ENCODE data around the gene JAK3. TPM values are rescaled to one million over a fixed set of nuclear protein-coding genes. Genes with fewer than 3 reads are reported as not detected.

The JAK3 gene
- polyA plus RNA-seq, 1 experiment, result 6.1 TPM

DNA sequence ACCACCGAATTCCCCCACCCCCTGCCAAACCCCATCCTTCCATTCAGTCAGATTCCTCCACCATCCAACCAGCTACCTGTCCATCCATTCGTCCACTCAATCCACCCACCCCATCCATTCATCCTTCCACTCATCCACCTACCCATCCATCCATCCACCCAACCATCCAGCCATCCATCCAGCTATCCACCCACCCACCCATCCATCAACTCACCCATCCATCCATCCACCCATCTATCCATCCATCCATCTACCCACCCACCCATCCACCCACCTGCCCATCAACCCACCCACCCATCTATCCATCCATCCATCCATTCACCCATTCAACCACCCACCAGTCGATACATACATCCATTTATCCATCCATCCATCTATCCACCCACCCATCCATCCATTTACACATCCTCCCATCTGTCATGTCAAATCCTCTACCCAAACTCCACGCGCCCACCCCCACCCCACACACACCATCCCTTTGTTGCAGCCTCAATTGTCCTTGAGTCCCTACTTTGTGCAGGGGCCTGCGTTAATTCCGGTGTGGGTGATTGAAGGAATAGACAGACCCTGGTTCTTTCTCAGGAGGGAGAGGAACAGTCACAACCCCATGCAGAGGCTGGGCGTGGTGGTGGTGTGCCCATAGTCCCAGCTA lies 18.7 kb upstream of the JAK3 start:
- no peak for DNase-seq (ENCODE audit: low read depth)
- TF ChIP-seq, protein P1, sequence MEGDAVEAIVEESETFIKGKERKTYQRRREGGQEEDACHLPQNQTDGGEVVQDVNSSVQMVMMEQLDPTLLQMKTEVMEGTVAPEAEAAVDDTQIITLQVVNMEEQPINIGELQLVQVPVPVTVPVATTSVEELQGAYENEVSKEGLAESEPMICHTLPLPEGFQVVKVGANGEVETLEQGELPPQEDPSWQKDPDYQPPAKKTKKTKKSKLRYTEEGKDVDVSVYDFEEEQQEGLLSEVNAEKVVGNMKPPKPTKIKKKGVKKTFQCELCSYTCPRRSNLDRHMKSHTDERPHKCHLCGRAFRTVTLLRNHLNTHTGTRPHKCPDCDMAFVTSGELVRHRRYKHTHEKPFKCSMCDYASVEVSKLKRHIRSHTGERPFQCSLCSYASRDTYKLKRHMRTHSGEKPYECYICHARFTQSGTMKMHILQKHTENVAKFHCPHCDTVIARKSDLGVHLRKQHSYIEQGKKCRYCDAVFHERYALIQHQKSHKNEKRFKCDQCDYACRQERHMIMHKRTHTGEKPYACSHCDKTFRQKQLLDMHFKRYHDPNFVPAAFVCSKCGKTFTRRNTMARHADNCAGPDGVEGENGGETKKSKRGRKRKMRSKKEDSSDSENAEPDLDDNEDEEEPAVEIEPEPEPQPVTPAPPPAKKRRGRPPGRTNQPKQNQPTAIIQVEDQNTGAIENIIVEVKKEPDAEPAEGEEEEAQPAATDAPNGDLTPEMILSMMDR (IDR thresholded peaks at IDR 0.05; ENCODE audit: insufficient read depth, low read depth, low read length), result no peak
- ChIA-PET CTCF (interaction anchor here (1.8 to 2.9 kb wide), 3 partner anchors 11 to 72 kb away, joined by 7 to 19 read pairs (median 12); partner anchors contain the start of gene CCDC124), POLR2A (no interaction called here)
- Histone ChIP-seq H3K4me3 (ENCODE audit: low read depth, low read length) (no peak overlapping the region), H3K27me3 (ENCODE audit: control insufficient read depth, insufficient read depth, low read length) (peaks cover 12% of the 10 kb centered on the region), H3K36me3 (ENCODE audit: control insufficient read depth, insufficient read depth, low read length) (peaks cover 24% of the 10 kb centered on the region)

DNA sequence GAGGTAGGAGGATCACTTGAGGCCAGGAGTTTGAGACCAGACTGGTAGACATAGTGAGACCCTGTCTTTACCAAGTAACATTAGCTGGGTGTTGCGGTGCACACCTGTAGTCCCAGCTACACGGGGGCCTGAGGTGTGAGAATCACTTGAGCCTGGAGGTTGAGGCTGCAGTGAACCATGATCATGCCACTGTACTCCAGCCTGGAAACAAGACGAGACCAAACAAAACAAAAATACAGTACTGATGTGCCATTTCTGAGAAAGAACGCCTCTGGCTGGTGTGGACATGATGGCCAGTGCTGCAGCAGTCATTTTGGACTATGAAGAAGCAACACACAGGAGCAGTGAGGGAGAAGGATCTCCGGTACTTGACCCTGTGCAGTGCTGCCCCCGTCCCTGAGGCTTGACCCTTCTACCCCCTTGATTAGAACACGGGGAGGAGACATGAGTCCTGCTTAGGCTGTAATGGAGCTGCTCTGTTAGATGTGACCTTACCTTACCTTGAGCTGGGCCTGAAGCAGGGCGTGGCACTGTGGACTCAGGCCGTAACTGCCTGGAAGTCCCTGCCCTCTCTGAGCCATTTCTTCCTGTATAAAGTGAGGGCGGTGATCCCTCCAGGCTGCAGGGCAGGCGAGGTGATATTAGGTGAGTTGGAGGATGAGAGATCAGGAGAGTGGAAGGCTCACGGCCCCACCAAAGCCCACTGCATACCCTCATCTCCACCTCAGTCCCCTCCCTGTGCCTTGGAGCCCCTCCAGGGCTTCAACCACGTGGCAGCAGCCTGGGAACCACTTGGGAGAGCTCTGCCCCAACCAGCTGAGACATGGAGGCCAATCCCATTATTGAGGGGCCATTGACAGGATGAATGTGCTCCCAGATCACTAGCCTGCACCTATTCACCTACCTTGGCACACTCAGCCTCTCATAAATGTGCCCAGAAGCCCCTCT lies 17.9 kb upstream of the JAK3 start:
- H3K4me3 ChIP-seq (ENCODE audit: low read depth, low read length), result no peak overlapping the region
- ChIA-PET POLR2A (interaction anchor here (0.6 kb wide), 1 partner anchor 9 kb away, joined by 4 read pairs; no protein-coding TSS in a partner anchor), CTCF (interaction anchor here (1.8 to 2.9 kb wide), 3 partner anchors 10 to 72 kb away, joined by 7 to 19 read pairs (median 12); partner anchors contain the start of gene CCDC124)
- H3K36me3 ChIP-seq (ENCODE audit: control insufficient read depth, insufficient read depth, low read length), result peaks cover 26% of the 10 kb centered on the region
- TF ChIP-seq, protein P1 (IDR thresholded peaks at IDR 0.05; ENCODE audit: insufficient read depth, low read depth, low read length), result no peak
- no peak for DNase-seq (ENCODE audit: low read depth)
- peaks cover 7% of the 10 kb centered on the region for H3K27me3 ChIP-seq (ENCODE audit: control insufficient read depth, insufficient read depth, low read length)

DNA sequence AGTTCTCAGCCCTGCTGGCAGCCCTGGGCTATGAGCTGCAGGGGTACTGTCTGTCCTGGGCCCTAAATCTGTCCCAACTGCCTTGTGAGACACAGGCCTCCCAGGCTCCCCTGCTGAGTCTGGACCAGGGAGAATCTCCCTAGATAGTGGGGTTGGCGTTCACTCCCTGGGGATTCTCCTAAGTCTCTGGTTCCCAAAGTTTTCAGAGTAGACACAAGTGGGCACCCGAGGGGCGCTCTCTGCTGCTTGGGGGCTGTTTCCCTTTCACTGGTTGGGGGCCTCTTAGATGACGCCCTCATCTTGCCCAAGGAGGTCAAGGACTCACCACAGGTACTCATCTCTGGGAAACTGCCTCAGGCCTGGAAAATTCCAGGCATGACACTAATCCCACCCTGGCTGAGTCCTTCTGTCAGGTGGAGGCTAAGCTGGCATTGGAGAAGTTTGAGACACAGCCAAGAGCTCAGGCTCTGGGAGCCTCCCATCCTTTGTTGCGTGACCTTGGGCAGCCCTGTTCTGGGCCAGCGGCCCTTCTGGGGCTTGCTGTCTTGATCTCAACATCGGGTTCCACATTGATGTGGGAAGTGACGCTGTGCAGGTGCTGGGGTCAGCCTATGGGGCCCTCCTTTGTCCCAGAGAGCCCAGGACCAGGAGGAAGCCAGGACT lies 15.9 kb upstream of the JAK3 start:
- TF ChIP-seq, protein P1 (IDR thresholded peaks at IDR 0.05; ENCODE audit: insufficient read depth, low read depth, low read length), result no peak
- Histone ChIP-seq H3K36me3 (ENCODE audit: control insufficient read depth, insufficient read depth, low read length) (peaks cover 26% of the 10 kb centered on the region), H3K4me3 (ENCODE audit: low read depth, low read length) (no peak overlapping the region), H3K27me3 (ENCODE audit: control insufficient read depth, insufficient read depth, low read length) (no peaks in the 10 kb centered on the region)
- POLR2A ChIA-PET, result interaction anchor here (0.5 kb wide), 1 partner anchor 16 kb away, joined by 4 read pairs; no protein-coding TSS in a partner anchor
- CTCF ChIA-PET, result interaction anchor here (1.4 to 2.9 kb wide), 2 partner anchors 69 to 133 kb away, joined by 5 to 19 read pairs; partner anchors contain the start of gene CCDC124
- no peak for DNase-seq (ENCODE audit: low read depth)

DNA sequence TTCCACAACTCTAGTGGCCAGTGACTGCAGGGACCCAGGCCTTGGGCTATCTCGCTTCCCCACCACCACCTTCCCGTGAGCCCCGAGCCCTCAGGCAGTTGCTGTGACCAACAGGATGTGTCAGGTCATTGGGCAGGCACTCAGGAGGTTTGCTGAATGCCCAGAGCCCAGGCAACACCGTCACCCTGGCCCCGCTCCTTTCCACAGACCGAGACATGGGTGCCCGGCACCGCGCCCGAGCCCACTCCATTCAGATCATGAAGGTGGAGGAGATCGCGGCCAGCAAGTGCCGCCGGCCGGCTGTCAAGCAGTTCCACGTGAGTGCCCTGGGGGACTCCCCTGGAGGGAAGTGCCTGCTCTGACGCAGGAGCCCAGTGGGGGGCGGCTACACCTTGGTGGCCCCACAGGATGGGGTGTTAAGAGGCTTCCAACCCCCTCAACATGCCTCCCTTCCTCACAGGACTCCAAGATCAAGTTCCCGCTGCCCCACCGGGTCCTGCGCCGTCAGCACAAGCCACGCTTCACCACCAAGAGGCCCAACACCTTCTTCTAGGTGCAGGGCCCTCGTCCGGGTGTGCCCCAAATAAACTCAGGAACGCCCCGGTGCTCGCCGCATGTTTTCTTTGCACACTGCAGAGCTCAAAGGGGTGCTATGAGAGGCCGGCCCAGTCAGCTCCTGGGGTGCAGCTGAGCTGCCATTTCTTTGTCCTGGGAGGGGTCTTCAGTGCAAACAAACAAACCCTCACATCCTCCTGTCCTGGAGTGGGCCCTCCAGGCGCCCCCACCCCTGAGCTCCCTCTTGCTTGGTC lies 15.1 kb upstream of the JAK3 start:
- TF ChIP-seq, protein P1 (IDR thresholded peaks at IDR 0.05; ENCODE audit: insufficient read depth, low read depth, low read length), result no peak
- Histone ChIP-seq H3K27me3 (ENCODE audit: control insufficient read depth, insufficient read depth, low read length) (no peaks in the 10 kb centered on the region), H3K4me3 (ENCODE audit: low read depth, low read length) (no peak overlapping the region), H3K36me3 (ENCODE audit: control insufficient read depth, insufficient read depth, low read length) (peaks cover 26% of the 10 kb centered on the region)
- CTCF ChIA-PET, result interaction anchor here (1.1 to 2.9 kb wide), 3 partner anchors 70 to 134 kb away, joined by 3 to 19 read pairs (median 5); partner anchors contain the start of gene CCDC124
- POLR2A ChIA-PET, result interaction anchor here (0.5 to 0.6 kb wide), 2 partner anchors 17 to 90 kb away, joined by 3 to 4 read pairs; no protein-coding TSS in a partner anchor
- DNase-seq (ENCODE audit: low read depth), result no peak
